ENCODE measurements around the gene DMTF1.
"Not testable (repeated sequence)": the region's sequence is repeated elsewhere in the genome, so short reads cannot be mapped to it uniquely, and the experiment has no call there.

Gene DMTF1

GRCh38 chr7:87187120-87187519 is 34.9 kb downstream of the DMTF1 start:
- H3K27ac Mint-ChIP-seq (ENCODE audit: low read depth) = no peak overlapping the region

DNA sequence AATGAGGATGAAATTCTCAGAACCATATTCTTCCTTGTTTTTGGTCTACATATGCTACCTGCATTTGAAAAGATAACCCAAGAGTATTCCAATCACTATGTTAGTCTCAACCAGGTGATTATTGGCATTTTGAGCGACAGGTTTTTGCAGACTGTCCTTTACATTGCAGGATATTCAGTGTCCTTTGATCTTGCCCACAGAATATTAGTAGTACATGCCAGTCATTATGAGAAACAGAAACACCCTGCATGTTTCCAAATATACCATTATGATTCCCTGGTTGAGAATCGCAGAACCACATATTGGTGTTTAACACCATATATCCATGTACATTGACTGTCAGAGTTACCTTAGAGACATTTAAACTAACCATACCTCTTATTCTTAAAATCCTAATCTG is 36.7 kb downstream of the DMTF1 start:
- no peaks in the 10 kb centered on the region for H3K27me3 Mint-ChIP-seq

More at GRCh38 chr7:87187120-87187519, 34.9 kb downstream of the DMTF1 start:
- ATAC-seq (replicated peaks; ENCODE audit: extremely low read depth, poor library complexity, severe bottlenecking) = no peak
- Mint-ChIP-seq H3K9me3 (no peaks in the 10 kb centered on the region), H3K27me3 (no peaks in the 10 kb centered on the region), H3K4me3 (no peak overlapping the region), H3K4me1 (peaks cover 25% of the 10 kb centered on the region), H3K36me3 (ENCODE audit: insufficient read depth) (peaks cover 76% of the 10 kb centered on the region)
- no peak for DNase-seq (ENCODE audit: low spot score in 2 of 2)

GRCh38 chr7:87190783-87191182 is 38.5 kb downstream of the DMTF1 start:
- Mint-ChIP-seq H3K9me3 (no peaks in the 10 kb centered on the region), H3K36me3 (ENCODE audit: insufficient read depth) (peaks cover 66% of the 10 kb centered on the region), H3K27me3 (no peaks in the 10 kb centered on the region), H3K27ac (ENCODE audit: low read depth) (no peak overlapping the region), H3K4me3 (no peak overlapping the region), H3K4me1 (peaks cover 22% of the 10 kb centered on the region)
- DNase-seq (ENCODE audit: low spot score in 2 of 2) (no peak), ATAC-seq (replicated peaks; ENCODE audit: extremely low read depth, poor library complexity, severe bottlenecking) (no peak)

More for the DNA sequence above, 36.7 kb downstream of the DMTF1 start:
- peaks cover 31% of the 10 kb centered on the region for H3K4me1 Mint-ChIP-seq
- H3K27ac Mint-ChIP-seq (ENCODE audit: low read depth) = no peak overlapping the region
- H3K4me3 Mint-ChIP-seq = no peak overlapping the region
- DNase-seq (ENCODE audit: low spot score in 2 of 2) (no peak), ATAC-seq (replicated peaks; ENCODE audit: extremely low read depth, poor library complexity, severe bottlenecking) (no peak)
- H3K36me3 Mint-ChIP-seq (ENCODE audit: insufficient read depth) = peaks cover 72% of the 10 kb centered on the region
- H3K9me3 Mint-ChIP-seq = no peaks in the 10 kb centered on the region

- Mint-ChIP-seq H3K36me3 (ENCODE audit: insufficient read depth) (peaks cover 68% of the 10 kb centered on the region), H3K4me1 (peaks cover 26% of the 10 kb centered on the region)
Observed at GRCh38 chr7:87192784-87193487, 40.7 kb downstream of the DMTF1 start.

GRCh38 chr7:87193912-87194311 is 41.7 kb downstream of the DMTF1 start:
- Mint-ChIP-seq H3K9me3 (no peaks in the 10 kb centered on the region), H3K27ac (ENCODE audit: low read depth) (peak overlapping the region; percentile 73), H3K4me1 (peaks cover 22% of the 10 kb centered on the region), H3K36me3 (ENCODE audit: insufficient read depth) (peaks cover 66% of the 10 kb centered on the region), H3K27me3 (no peaks in the 10 kb centered on the region), H3K4me3 (no peak overlapping the region)
- ATAC-seq (replicated peaks; ENCODE audit: extremely low read depth, poor library complexity, severe bottlenecking) (no peak), DNase-seq (ENCODE audit: low spot score in 2 of 2) (no peak)

More at GRCh38 chr7:87192784-87193487, 40.7 kb downstream of the DMTF1 start:
- H3K4me3 Mint-ChIP-seq = no peak overlapping the region
- DNase-seq (ENCODE audit: low spot score in 2 of 2) (no peak), ATAC-seq (replicated peaks; ENCODE audit: extremely low read depth, poor library complexity, severe bottlenecking) (no peak)
- no peaks in the 10 kb centered on the region for H3K9me3 Mint-ChIP-seq
- H3K27ac Mint-ChIP-seq (ENCODE audit: low read depth) = peak overlapping the region; percentile 73
- H3K27me3 Mint-ChIP-seq = no peaks in the 10 kb centered on the region

GRCh38 chr7:87199241-87199640 is 47.0 kb downstream of the DMTF1 start:
- no peaks in the 10 kb centered on the region for H3K9me3 Mint-ChIP-seq

DNA sequence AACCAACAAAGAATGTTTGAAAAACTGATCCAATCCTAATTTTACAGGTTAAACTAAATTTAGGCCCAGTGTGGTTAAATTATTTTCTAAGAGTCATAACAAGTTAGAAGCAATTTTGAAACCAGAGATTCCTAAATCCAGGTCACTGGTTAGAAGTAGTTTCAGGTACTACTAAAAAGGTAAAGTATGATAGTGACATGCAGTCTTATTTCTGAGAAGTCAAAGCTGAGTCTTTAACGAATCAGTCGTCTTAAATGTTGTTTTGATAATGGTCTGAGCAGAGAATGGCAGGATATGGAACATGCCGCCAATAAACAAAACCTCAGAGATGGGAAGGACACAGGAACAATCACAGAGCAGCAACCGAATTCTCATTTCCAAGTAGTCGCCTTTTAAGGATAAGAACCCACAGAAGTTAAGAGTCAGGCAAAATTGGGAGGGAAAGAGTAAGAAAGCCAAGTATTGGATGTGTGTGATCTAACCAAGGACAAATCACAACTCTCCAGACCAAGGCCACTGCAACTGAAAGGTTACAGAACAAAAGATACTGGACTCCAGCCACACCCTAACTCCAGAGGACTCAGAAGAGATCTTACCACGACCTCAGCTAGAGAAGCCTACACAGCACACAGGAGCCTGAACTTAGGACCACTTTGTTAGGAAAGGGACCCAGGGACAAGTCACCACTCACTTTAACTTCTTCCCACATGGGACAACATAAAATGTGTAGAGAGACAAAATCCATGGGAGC is 47.6 kb downstream of the DMTF1 start:
- peaks cover 53% of the 10 kb centered on the region for H3K4me1 Mint-ChIP-seq

More at GRCh38 chr7:87199241-87199640, 47.0 kb downstream of the DMTF1 start:
- no peaks in the 10 kb centered on the region for H3K27me3 Mint-ChIP-seq
- no peak for DNase-seq (ENCODE audit: low spot score in 2 of 2)
- H3K4me1 Mint-ChIP-seq = peaks cover 51% of the 10 kb centered on the region
- ATAC-seq (replicated peaks; ENCODE audit: extremely low read depth, poor library complexity, severe bottlenecking) = no peak
- H3K27ac Mint-ChIP-seq (ENCODE audit: low read depth) = peak overlapping the region; percentile 52
- H3K36me3 Mint-ChIP-seq (ENCODE audit: insufficient read depth) = peaks cover 37% of the 10 kb centered on the region
- H3K4me3 Mint-ChIP-seq = no peak overlapping the region

GRCh38 chr7:87202208-87202607 is 50.0 kb downstream of the DMTF1 start:
- Mint-ChIP-seq H3K27ac (ENCODE audit: low read depth) (peak overlapping the region; percentile 44), H3K27me3 (no peaks in the 10 kb centered on the region), H3K4me3 (no peak overlapping the region), H3K4me1 (peaks cover 58% of the 10 kb centered on the region), H3K9me3 (peaks cover 12% of the 10 kb centered on the region), H3K36me3 (ENCODE audit: insufficient read depth) (peaks cover 18% of the 10 kb centered on the region)
- ATAC-seq (replicated peaks; ENCODE audit: extremely low read depth, poor library complexity, severe bottlenecking) (no peak), DNase-seq (ENCODE audit: low spot score in 2 of 2) (no peak)

More for the DNA sequence above, 47.6 kb downstream of the DMTF1 start:
- DNase-seq (ENCODE audit: low spot score in 2 of 2) (no peak), ATAC-seq (replicated peaks; ENCODE audit: extremely low read depth, poor library complexity, severe bottlenecking) (no peak)
- H3K4me3 Mint-ChIP-seq = no peak overlapping the region
- H3K27ac Mint-ChIP-seq (ENCODE audit: low read depth) = peak overlapping the region; percentile 52
- H3K27me3 Mint-ChIP-seq = no peaks in the 10 kb centered on the region
- peaks cover 37% of the 10 kb centered on the region for H3K36me3 Mint-ChIP-seq (ENCODE audit: insufficient read depth)
- H3K9me3 Mint-ChIP-seq = no peaks in the 10 kb centered on the region

DNA sequence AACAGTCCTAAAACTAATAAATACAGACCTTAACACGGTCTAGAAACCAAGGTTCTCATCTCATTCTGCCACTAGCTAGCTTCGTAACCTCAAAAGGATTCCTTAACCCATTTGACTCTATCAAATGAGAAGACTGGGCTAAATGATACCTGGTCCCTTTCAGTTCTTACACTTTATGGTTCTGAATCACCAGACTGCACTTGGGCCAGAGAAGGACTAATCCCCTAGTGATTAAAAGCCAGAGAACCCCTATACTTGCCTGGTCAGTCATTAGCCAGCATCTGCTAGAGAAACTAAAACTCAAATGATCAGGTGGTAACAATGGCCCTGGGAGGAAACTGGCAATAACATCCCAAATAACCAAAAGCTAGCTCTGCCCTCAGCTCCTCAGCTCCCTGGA is 50.5 kb downstream of the DMTF1 start:
- no peak for ATAC-seq (replicated peaks; ENCODE audit: extremely low read depth, poor library complexity, severe bottlenecking)
- Mint-ChIP-seq H3K4me1 (peaks cover 60% of the 10 kb centered on the region), H3K36me3 (ENCODE audit: insufficient read depth) (peaks cover 13% of the 10 kb centered on the region), H3K27me3 (no peaks in the 10 kb centered on the region), H3K4me3 (no peak overlapping the region), H3K27ac (ENCODE audit: low read depth) (no peak overlapping the region), H3K9me3 (peaks cover 12% of the 10 kb centered on the region)
- DNase-seq (ENCODE audit: low spot score in 2 of 2) = no peak

GRCh38 chr7:87203929-87204328 is 51.7 kb downstream of the DMTF1 start:
- not testable (repeated sequence) for H3K4me3 Mint-ChIP-seq; H3K36me3 Mint-ChIP-seq (ENCODE audit: insufficient read depth); H3K27ac Mint-ChIP-seq (ENCODE audit: low read depth); ATAC-seq (replicated peaks; ENCODE audit: extremely low read depth, poor library complexity, severe bottlenecking); H3K27me3 Mint-ChIP-seq; DNase-seq (ENCODE audit: low spot score in 2 of 2)
- H3K4me1 Mint-ChIP-seq = peaks cover 67% of the 10 kb centered on the region
- peaks cover 12% of the 10 kb centered on the region for H3K9me3 Mint-ChIP-seq

- H3K27ac Mint-ChIP-seq (ENCODE audit: low read depth) = peak overlapping the region; percentile 54
- no peak overlapping the region for H3K4me3 Mint-ChIP-seq
- ATAC-seq (replicated peaks; ENCODE audit: extremely low read depth, poor library complexity, severe bottlenecking) = no peak
- peaks cover 12% of the 10 kb centered on the region for H3K9me3 Mint-ChIP-seq
- peaks cover 67% of the 10 kb centered on the region for H3K4me1 Mint-ChIP-seq
- DNase-seq (ENCODE audit: low spot score in 2 of 2) = no peak
- no peaks in the 10 kb centered on the region for H3K27me3 Mint-ChIP-seq
- H3K36me3 Mint-ChIP-seq (ENCODE audit: insufficient read depth) = peaks cover 8% of the 10 kb centered on the region
Observed at GRCh38 chr7:87204933-87205332, 52.7 kb downstream of the DMTF1 start.

DNA sequence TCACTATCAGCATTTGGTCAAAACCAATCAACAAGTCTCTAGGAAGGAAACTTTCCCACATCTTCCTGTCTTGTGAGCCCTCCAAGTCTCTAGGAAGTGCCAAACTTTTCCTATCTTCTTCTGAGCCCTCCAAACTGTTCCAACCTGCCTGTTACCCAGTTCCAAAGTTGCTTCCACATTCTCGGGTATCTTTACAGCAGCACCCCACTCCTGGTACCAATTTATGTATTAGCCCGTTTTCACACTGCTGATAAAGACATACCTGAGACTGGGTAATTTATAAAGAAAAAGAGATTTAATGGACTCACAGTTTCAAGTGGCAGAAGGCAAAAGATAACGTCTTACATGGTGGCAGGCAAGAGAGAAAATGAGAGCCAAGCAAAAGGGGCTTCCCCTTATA is 53.4 kb downstream of the DMTF1 start:
- H3K9me3 Mint-ChIP-seq = peaks cover 12% of the 10 kb centered on the region
- H3K4me3 Mint-ChIP-seq; ATAC-seq (replicated peaks; ENCODE audit: extremely low read depth, poor library complexity, severe bottlenecking); DNase-seq (ENCODE audit: low spot score in 2 of 2); H3K36me3 Mint-ChIP-seq (ENCODE audit: insufficient read depth); H3K27me3 Mint-ChIP-seq: not testable (repeated sequence)
- H3K27ac Mint-ChIP-seq (ENCODE audit: low read depth) = peak overlapping the region; percentile 54
- H3K4me1 Mint-ChIP-seq = peaks cover 67% of the 10 kb centered on the region

- H3K27ac Mint-ChIP-seq (ENCODE audit: low read depth) = no peak overlapping the region
- H3K4me1 Mint-ChIP-seq = peaks cover 69% of the 10 kb centered on the region
- peaks cover 6% of the 10 kb centered on the region for H3K36me3 Mint-ChIP-seq (ENCODE audit: insufficient read depth)
- no peaks in the 10 kb centered on the region for H3K27me3 Mint-ChIP-seq
- no peak for ATAC-seq (replicated peaks; ENCODE audit: extremely low read depth, poor library complexity, severe bottlenecking)
- DNase-seq (ENCODE audit: low spot score in 2 of 2) = no peak
- no peak overlapping the region for H3K4me3 Mint-ChIP-seq
- peaks cover 12% of the 10 kb centered on the region for H3K9me3 Mint-ChIP-seq
Observed at GRCh38 chr7:87206361-87206760, 54.1 kb downstream of the DMTF1 start.

Measured in central memory CD8-positive, alpha-beta T cell (primary cell).